Measurements from ENCODE around the gene OPTN. TPM values are rescaled to one million over a fixed set of nuclear protein-coding genes. Genes with fewer than 3 reads are reported as not detected.

The OPTN gene
- total and polyA plus RNA-seq, 5 donors: 74.1 to 121 (median 106) TPM

DNA sequence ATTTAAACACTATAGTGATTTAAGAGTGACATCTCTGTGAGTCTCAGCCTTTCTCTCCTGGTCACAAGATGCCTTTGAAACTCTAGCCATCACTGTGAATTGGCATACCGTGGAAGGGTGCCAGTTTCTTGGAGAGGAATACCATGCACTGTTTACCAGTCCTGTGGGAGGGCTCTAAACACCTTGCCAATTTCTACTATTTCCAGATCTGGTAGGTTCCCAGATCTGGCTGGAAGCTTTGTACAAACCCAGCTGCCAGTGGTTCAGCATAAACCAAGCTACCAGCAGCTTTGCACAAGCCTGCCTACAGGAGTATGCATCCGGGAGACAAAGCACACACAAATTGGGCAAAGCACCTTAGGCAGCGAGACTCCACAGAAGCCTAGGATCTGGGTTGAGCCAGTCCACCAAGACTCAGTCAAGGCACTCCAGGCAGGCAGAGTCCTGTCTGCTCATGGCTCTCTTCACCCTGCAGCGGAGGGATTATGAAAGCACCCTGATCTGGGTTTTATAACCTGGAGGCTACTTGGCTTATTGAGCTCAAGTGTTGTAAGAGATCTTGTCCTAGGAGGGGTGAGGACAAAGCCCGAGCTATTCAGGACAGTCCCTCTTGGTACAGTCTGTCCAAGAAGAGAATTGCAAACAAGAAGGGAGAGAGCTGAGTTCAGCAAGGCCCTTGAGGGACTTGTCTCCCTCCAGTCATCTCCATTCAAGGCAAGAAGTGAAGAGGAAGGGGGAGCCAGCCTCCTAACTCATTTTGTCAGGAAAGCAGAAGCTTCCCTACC is 85.0 kb downstream of the OPTN start:
- WGBS: 94% methylated on average over 5 of the region's 5 CpGs
- no peak for ATAC-seq
- H3K4me1 ChIP-seq (ENCODE audit: control insufficient read depth, insufficient read depth, low read length): no peaks in the 10 kb centered on the region
- no peak overlapping the region for H3K27ac ChIP-seq (ENCODE audit: low read length)
- no peaks in the 10 kb centered on the region for H3K9me3 ChIP-seq (ENCODE audit: control insufficient read depth, low read length)
- H3K27me3 ChIP-seq (ENCODE audit: control insufficient read depth, insufficient read depth): no peaks in the 10 kb centered on the region
- H3K4me3 ChIP-seq (ENCODE audit: low read length): no peak overlapping the region
- intact Hi-C loops (cut with DNase I): no loop called here
- no peak for DNase-seq

GRCh38 chr10:13187135-13187534 is 87.2 kb downstream of the OPTN start:
- no peaks in the 10 kb centered on the region for H3K9me3 ChIP-seq (ENCODE audit: control insufficient read depth, low read length)
- no peak overlapping the region for H3K27ac ChIP-seq (ENCODE audit: low read length)
- intact Hi-C loops (cut with DNase I): no loop called here
- no peaks in the 10 kb centered on the region for H3K27me3 ChIP-seq (ENCODE audit: control insufficient read depth, insufficient read depth)
- over 99% methylated on average over 3 of the region's 3 CpGs for WGBS
- no peak for ATAC-seq
- no peak overlapping the region for H3K4me3 ChIP-seq (ENCODE audit: low read length)
- no peak for DNase-seq
- no peaks in the 10 kb centered on the region for H3K4me1 ChIP-seq (ENCODE audit: control insufficient read depth, insufficient read depth, low read length)

Other genes starting within 250 kb of the OPTN start
- 10 to 100 TPM in 3 of 4 donors, 1 to 10 TPM in 1; 9.3 to 24.6 (median 15.6) TPM for gene CCDC3, start 98.5 kb upstream of the OPTN start, total RNA-seq
- 14.6 TPM for gene CCDC3, start 98.5 kb upstream of the OPTN start, polyA plus RNA-seq
- gene MCM10, start 61.4 kb downstream of the OPTN start, total RNA-seq: under 1 TPM in 3 of 4 donors, not detected in 1; 0.23 to 0.35 (median 0.33) TPM
- 0.07 TPM for gene MCM10, start 61.4 kb downstream of the OPTN start, polyA plus RNA-seq
- not detected for gene UCMA, start 134.2 kb downstream of the OPTN start, total RNA-seq
- gene UCMA, start 134.2 kb downstream of the OPTN start, polyA plus RNA-seq: not detected
- gene PHYH, start 199.9 kb downstream of the OPTN start, total RNA-seq: 10 to 100 TPM; 70.7 to 94.9 (median 88.9) TPM
- gene PHYH, start 199.9 kb downstream of the OPTN start, polyA plus RNA-seq: 138 TPM
- 10 to 100 TPM; 31.8 to 38.3 (median 36.3) TPM for gene SEPHS1, start 248.1 kb downstream of the OPTN start, total RNA-seq
- gene SEPHS1, start 248.1 kb downstream of the OPTN start, polyA plus RNA-seq: 24.2 TPM